GM18499 (cell line): ENCODE results near the gene RIOK1.
"Not testable (repeated sequence)": the region's sequence is repeated elsewhere in the genome, so short reads cannot be mapped to it uniquely, and the experiment has no call there.

ENCODE experiments used
- ATAC-seq: cut with Tn5 transposase; IDR thresholded peaks from one replicate; pipeline ENCODE4 v1.9.1; 2021; ENCODE audit warnings: moderate number of reproducible peaks; ENCODE audit not compliant: insufficient read depth, unreplicated experiment

The RIOK1 gene

DNA sequence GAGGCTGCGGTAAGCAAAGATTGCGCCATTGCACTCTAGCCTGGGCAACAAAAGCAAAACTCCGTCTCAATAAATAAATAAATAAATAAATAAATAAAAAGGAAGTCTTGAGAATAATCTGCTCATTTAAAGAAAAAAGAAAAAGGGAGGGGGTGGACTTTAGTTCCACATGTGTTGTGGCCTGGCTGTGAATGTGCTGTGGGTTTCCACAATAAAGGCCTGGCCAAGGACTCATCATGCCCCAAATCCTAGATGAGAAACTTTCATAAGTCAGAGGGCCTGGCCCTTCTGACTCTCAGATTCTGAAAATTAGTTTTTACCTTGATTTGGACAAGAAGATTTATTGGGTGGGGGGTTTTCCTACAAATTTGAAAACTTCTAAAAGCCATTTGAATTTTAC, 48.4 kb downstream of the RIOK1 start:
- no peak for ATAC-seq

DNA sequence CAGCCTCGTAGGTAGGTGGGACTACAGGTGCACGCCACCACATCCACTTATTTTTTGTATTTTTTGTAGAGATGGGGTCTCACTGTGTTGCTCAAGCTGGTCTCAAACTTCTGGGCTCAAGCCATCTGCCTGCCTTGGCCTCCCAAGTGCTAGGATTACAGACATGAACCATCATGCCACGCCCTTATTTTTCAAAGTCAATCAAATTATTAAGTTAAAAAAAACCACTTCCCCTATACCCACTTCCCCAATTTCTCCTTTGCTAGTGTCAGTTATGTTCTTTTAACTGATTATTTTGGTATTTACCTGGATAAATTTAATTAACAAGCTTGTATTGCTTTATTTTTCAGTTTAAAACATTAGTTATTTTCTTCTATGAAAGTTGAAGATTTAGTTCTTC, 49.6 kb downstream of the RIOK1 start:
- no peak for ATAC-seq

DNA sequence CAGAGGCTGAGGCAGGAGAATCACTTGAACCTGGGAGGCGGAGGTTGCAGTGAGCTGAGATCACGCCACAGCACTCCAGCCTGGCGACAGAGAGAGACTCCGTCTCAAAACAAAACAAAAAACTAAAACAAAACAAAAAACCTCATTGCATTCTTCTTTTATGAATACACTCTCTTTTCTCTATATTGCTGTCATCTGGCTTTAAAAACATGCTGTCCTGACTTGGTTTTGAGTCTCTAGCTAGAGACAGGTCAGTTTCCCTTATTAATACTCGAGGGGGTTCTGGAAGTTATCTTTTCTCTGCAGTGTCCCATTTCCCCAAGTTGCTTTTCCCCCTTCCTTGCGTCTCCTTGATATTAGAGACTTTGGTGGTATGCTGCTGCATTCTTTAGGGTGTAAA, 50.9 kb downstream of the RIOK1 start:
- no peak for ATAC-seq

DNA sequence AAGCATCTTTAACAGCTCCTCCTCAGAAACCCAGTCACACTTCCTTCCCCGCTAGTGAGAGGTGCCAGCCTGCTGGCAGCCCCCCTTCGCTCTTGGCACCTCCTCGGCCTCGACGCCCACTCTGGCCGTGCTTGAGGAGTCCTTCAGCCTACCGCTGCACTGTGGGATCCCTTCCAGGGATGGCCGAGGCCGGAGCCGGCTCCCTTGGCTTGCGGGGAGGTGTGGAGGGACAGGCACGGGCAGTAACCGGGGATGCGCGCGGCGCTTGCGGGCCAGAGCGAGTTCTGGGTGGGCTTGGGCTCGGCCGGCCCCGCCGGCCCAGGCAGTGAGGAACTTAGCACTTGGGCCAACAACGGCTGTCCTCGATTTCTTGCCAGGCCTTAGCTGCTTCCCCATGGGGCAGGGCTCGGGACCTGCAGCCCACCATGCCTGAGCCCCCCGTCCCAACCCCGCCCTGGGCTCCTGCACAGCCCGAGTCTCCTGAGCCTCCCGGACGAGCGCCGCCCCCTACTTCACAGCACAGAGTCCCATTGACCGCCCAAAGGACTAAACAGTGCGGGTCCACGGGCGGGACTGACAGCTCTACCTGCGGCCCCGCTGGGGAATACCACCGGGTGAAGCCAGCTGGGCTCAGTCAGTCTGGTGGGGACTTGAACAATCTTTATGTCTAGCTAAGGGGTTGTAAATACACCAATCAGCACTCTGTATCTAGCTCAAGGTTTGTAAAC, 51.6 kb downstream of the RIOK1 start:
- no peak for ATAC-seq

DNA sequence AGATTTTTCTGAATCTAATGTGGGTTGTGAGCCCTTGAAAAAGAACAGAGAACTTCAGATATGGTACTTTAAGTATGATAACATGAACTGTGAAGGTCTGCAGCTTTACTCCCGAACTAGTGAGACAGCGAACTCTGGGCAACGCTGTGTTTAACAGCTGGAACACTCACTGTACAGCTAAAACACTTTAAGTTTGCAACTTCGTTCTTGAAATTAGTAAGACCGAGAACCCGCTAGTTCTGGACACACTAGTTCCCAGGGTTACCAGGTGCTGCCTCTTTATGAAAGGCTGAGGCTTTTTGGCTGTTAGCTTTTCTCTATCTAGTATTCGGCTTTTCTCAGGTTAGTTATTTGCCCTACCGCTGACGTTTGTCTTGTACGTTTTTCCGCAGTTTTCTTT, 52.9 kb downstream of the RIOK1 start:
- ATAC-seq = no peak

DNA sequence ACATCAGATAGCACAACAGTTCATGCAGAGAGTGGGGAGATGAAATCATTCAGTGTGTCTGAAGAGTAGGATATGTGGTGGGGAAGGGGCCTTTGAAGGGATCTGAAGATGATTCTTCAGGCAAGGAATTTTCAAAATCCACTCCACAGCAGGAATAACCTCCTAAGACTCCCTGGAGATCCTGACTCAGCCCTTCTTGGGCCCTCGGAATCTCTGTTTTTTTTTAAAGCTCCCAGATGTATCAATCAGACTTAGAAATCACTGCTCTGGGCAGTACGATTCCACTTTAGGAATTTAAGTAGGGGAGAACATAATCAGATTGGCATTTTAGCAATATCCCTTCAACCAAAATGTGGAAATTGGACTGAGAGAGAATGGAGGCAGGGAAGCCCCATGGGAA, 55.5 kb downstream of the RIOK1 start:
- no peak for ATAC-seq

DNA sequence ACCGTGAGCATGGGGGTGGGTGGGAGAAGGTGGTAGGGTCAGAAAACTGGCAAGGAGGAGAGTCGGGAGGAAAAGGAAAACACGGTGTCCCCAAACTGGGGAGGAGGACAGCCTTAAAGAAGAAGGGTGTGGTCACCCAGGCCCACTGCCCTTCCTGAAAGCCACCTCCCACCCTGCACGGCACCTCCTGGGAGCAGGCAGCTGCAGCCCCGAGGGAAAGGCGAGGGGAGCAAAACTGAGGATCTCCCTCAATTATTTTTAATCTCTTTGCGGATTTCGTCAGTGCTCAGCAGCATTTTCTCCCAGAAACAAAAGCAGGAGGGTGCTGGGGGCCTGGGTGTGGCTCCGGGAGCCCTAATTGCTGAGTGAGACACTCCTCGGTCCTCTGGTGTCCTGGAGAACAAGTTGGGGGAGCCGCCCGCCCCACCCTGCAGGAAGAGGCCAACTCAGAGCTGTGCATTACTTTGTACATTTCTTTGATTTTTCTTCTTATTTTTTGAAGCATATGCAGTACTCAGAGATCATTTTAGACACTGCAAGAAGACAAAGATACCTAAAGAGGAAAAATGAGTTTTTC, 56.4 kb downstream of the RIOK1 start:
- ATAC-seq = no peak

DNA sequence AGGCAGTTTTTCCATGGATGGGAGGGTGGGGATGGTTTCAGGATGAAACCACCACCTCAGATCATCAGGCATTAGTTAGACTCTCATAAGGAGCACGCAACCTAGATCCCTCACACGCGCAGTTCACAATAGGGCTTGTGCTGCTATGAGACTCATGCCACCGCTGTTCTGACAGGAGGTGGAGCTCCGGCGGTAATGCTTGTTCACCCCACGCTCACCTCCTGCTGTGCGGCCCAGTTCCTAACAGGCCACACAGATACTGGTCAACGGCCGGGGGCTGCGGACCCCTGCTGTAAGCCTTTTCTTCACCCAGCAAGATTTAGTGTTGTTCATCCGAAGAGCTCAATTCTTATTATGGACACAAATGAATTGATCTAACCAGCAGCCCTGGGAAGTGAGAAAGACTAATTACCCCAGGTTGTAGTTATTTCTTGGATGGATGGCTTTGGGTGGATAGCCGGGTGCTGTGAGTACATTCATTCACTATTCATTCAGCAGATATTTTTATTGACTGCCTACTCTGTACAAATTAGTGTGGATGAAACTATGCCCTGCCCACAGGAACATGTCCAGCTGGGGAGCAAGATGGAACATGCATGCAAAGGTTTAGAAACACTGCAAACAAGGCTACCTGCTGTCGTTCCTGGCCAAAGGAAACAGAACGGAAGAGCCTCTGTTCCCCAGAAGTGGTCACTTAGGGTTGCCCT, 57.2 kb downstream of the RIOK1 start:
- ATAC-seq = no peak

DNA sequence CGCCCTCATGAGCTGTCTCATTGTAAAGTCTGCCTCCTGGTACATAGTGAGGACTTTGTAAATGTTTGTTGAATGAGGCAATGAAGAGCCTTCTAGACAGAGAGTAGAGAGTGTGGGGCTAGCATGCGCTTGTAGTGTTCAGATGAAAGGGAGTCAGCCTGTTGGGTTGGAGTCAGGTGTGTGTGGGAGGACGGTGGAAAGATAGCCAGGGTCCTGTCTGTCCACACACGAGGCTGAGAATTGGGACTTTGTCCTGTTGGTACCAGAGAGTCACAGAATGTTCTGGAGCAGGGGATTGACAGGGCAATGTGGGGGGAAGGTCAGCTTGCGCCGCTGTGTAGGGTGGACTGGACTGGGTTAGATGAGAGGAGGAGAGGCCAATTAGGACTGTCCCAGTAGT, 58.6 kb downstream of the RIOK1 start:
- ATAC-seq = no peak

DNA sequence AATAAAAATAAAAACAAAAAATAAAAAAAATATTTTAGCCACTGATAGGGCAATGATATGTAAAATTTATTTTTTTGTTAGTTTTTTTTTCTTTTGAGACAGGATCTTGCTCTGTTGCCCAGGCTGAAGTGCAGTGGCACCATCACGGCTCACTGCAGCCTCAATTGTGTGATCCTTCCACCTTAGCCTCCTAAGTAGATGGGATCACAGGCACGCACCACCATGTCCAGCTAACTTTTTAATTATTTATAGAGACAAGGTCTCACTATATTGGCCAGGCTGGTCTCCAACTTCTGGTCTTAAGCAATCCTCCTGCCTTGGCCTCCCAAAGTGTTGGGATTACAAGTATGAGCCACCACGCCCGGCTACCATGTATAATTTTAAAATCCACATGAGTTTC, 59.4 kb downstream of the RIOK1 start:
- ATAC-seq = no peak

DNA sequence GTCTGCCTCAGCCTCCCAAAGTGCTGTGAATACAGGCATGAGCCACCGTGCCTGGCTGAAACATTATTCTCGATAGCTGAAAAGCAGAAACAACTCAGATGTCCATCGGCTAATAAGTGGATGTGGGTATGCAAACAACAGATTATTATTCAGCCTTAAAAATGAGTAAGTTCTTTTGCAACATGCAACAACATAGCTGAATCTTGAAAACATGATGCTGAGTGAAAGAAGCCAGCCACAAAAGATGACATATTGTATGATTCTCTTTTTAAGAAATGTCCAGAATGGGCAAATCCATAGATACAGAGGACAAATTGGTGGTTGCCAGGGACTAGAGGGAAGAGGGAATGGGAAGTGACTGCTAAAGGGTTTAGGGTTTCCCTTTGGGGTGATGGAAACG, 61.7 kb downstream of the RIOK1 start:
- ATAC-seq = no peak

DNA sequence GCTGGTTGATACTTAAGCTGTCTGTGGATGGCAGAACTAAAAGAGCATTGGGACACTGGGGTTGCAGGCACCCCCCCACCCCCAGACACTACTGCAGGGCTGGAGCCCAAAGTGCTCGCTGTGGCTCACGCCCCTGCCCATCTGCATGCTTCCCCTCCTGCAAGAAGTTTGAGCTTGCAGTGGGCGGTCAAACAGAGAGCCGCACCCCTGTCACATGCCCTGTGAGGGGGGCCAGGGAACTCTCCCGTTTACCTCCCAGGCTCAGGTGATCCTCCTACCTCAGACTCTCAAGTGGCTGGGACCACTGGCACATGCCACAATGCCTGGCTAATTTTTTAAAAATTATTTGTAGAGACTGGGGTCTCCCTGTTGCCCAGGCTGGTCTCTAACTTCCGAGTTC, 63.3 kb downstream of the RIOK1 start:
- ATAC-seq = no peak

DNA sequence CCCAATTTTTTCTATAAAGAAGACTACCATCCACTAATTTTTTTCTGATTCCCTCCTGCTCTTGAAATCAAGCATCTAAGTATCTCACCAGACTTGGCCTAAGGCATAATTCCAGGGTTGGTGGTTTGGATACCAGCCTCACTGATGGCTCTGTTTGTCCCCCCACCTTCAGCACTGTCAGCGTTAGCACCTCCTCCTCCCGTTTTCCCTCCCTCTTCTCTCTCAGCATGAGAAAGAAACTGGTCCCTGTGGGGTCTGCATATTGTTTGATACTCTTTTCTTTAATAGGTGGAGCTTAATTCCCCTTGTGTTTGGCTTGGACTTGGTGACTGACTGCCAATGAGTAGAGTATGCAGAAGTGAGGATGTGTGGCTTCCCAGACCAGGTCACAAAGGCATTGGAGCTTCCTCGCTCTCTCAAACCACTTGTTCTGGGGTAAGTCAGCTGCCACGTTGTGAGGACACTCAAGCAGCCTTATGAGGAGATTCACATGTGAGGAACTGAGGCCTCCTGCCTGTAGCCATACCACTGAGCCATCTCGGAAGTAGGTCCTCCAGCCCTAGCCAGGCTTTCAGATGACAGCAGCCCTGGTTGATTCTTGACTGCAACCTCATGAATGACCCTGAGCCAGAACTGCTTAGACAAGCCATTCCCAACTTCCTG, 65.2 kb downstream of the RIOK1 start:
- ATAC-seq = no peak

DNA sequence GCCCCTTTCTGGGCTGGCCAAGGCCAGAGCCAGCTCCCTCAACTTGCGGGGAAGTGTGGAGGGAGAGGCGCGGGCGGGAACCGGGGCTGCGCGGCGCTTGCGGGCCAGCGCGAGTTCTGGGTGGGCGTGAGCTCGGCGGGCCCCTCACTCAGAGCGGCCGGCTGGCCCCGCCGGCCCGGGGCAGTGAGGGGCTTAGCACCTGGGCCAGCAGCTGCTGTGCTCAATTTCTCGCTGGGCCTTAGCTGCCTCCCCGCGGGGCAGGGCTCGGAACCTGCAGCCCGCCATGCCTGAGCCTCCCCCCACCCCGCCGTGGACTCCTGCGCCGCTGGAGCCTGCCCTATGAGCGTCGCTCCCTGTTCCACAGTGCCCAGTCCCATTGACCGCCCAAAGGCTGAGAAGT, 66.7 kb downstream of the RIOK1 start:
- not testable (repeated sequence) for ATAC-seq

DNA sequence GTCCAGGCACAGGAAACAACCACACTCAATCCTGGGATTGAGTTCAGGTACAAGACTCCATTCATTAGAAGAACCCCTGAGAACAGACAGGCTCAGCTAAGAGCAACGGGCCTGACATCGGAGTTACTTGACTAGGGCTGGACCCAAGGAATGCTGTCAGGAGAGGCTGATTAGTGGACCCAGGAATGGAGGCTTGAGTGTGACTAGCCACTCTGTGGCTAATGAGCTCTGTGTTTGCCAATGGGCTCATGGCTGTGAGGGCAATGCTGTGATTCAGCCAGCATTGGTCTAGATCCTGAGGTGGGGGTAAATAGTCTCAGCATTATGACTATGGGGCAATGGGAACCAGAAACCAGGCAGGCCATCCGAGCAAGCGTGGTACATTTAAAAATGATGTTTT, 71.8 kb downstream of the RIOK1 start:
- no peak for ATAC-seq

DNA sequence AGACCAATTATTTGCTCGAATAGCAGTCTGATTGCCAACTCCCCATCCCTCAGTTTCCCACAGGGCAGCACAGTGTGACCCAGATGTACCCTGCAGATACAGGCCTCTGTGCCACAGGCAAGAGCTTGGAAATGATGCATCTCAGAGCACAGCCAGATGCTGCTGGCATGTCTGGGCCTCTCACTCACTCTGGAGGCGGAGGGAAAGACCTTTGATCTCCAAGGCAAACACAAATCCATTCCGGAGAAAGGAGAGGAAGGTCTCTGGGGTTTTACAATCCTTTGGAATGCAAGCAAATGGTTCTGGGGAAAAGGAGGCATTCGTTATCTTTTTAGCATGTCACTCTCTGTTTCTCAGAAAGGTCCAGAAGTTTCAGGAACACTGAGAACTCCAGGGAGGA, 74.2 kb downstream of the RIOK1 start:
- ATAC-seq = no peak

DNA sequence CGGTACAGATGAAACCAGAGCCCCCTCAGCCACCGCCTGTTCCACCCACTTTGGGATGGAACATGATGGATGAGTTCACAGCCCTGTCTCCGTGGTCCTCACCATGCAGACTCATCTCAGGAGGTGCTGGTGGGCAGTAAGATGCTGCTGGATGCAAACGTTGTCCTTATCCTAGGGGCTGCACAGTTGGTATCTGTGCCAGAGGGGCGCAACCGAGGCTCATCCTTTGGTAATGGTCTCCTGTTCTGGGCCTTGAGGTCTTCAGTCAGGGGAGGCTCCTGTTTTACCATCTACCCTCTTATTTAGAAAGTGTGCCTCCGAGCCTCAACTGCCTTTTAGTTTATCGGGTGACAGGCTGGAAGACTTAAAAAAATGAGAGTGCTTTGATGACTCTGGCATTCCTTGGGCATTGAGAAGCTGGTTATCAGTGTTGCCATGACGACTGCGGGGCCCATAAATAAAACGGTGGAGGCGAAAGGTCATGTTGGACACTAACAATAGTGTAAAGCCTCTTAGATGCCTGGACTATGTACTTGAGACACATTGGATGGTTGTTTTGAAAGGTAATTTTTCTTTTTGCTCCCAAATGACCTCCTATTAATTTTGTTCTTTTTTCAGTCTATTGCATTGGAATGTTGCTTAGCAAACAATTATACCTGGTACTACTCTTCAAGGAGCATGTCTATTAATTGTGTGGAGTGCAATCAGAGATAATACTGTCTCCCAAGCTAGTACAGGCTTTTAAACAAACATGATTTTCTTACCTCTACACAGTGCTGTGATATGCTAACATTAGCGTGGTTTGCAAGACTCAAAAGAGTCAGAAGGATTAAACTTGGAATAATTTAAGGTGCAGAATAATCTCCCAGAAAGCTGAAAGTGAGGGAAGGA, 77.6 kb downstream of the RIOK1 start:
- ATAC-seq = no peak
